ENCODE measurements around the gene ILDR2. TPM values are rescaled to one million over a fixed set of nuclear protein-coding genes. Genes with fewer than 3 reads are reported as not detected.

ILDR2 gene
- total RNA-seq, 1 donor from 2014 or later = not detected

DNA sequence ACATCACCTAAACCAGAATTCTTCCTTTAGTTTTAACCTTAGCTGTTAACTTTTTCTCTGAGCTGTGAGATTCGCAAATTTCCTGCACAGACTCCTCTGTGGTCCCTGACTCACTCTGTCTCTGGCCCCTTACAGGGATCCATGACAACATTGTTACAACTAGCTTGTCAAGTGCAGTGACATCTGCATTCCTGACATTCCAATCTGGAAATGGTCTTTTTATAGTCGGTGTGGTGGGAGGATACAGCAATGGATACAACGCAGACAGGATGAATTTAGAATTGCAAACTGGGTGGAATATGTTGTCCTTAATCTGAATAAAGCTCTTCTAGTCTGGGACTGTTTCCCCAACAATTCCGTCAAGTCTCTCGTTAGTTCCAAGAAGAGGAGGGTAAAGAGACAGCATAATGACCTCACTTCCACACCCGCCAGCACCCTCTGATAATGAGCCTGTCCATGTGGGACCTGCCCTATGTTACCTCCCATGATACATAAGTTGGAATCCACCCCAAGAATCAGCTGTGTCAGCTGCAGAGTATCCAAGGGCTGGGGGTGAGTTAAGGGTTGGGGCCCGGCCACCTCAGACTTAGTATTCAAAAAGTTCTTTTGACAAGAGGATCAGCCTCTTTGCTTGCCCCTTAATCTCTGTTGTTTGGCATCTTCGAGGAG lies 49.4 kb downstream of the ILDR2 start:
- DNase-seq (ENCODE audit: extremely low read depth, low read depth, low spot score) = no peak

DNA sequence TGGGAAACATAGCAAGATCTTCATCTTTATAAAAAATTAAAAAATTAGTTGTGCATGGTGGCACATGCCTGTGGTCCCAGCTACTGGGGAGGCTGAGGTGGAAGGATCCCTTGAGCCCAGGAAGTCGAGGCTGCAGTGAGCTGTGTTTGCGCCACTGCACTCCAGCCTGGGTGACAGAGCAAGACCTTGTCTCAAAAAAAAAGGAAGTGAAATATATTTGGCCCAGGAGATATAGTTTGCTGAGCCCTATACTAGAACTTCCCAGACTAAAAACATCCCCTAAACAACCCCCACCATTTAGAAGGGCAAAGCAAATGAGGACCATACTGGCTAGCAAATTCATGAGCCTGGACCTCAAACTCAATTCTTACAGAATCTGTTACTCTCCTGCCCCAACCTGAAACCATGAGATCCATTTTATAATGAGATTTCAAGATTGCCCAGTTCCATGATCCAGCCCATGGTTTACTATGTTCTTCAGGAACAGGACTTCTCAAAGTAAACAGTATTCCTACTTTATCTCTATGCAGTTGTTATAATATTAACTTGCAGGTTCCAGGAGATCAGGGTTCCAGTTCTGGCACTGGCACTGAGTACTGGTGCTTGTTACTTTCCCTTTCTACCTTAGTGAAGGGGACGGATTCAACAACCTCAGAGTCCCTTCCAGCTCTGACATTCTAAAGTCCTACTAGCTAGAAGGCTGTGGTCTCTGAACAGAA lies 50.4 kb downstream of the ILDR2 start:
- no peak for DNase-seq (ENCODE audit: extremely low read depth, low read depth, low spot score)

DNA sequence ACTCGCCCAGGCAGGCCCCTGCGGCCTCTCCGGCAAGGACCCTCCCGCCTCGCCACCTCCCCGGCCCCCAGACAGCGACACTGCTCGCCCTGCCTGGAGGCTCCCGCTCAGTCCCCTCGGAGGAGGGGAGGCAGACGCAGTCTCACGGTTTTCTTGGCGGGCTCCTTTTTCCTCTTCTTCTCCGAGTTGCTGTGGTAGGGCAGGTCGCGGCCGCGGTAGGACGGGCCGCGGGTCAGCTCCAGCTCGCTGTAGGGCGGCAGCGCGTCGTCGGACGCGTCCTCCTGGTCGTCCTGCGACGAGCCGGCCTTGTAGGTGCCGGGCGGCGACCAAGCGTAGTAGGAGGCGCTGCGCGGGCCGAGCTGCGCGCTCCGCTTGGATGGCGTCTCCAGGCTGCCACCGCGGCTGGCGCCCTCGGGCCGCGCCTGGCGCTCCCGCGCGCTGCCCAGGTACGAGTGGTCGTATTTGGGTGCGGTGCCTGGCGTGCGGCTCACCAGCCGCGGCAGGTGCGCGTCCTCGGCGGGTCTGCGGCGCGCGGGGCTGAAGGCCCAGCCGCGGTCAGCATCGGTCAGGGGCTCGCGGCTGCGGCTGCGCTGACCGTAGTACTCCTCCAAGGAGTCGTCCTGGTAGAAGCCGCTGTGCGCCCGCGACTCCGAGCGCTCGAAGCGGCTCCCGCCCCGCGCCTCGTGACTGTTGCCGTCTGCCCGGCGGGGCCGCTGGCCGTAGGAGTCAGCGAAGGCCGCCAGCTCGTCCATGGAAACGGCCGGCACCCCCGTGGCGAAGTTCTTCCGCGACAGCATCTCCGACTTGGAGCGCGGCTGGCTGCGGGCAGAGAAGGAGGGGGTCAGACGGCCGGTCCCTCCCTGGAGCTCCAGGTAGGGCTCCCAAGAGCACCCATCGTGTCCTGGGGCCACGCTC lies 54.5 kb downstream of the ILDR2 start:
- DNase-seq (ENCODE audit: extremely low read depth, low read depth, low spot score) = no peak

DNA sequence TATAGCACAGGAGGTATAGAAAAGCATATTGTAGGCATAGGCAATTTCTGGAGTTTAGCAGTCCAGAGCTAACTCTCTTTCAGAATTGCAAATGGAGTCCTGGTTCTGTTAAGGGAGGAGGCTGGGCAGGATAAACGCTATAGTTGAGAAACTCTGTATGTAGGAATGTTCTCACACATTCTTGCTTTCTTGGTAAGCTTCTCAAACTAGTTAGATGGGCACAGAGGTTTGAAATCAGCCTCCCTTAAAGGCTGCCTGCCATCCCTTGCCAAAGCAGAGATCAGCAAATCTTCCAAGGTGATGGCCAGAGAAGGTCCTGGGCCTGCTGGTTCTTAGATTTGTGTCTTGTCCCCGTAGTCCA lies 56.4 kb downstream of the ILDR2 start:
- no peak for DNase-seq (ENCODE audit: extremely low read depth, low read depth, low spot score)

DNA sequence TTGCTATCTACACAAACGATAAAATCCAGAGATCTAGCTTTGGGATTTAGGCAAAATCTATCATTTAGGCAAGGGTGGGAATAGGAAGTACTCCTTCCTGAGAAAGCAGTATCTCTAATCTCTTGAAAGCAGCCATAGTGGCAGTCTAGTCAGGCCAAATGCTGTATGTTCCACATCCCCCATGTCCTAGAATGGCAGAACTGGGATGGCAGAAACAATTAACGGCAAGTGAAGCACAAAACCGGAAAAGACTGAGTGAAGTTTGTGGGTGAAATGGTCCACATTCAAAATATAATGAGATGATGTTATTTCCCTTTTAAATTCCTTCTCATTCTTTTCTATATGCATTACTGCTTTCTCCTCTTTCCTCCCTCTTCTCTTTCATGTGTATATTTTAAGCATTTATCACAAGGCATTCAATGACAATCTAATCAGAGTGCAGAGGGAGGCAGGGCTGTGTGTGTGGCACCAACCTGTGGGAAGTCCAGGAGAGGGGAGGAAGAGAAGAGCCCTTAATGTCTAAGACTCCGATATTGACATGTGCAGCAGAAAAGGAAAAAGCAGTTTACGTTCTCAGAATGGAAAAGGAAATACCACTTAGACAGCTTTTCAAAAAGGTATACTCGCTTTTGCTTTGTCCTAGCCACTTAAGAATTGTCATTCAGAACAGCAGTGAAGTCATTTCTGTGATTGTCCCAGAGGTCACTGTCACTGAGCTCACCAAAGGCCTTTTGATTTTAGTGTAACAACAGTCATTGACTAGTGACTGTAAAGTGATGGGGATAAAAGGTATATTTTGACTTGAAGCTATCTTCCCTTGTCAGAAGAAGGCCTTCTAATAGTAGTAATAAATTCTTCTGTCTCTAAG lies 57.0 kb downstream of the ILDR2 start:
- no peak for DNase-seq (ENCODE audit: extremely low read depth, low read depth, low spot score)

DNA sequence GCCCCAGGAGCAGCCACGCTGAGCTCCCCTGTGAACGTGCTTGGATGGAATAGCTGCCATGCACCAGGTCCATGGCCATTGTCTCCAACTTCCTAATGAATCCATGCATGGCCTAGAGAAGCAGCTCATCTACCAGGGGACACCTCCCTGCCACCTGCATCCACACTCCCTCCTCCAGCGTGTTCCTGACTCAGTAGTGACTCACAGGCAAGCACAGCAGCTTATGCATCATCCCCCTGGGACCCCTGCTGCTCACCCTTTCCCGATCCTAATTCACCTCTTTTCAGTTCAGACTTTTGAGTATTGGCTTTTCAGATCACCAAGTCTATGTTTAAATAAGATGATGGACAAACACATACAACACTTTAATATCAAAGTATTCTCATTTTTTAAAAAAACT lies 59.4 kb downstream of the ILDR2 start:
- no peak for DNase-seq (ENCODE audit: extremely low read depth, low read depth, low spot score)

DNA sequence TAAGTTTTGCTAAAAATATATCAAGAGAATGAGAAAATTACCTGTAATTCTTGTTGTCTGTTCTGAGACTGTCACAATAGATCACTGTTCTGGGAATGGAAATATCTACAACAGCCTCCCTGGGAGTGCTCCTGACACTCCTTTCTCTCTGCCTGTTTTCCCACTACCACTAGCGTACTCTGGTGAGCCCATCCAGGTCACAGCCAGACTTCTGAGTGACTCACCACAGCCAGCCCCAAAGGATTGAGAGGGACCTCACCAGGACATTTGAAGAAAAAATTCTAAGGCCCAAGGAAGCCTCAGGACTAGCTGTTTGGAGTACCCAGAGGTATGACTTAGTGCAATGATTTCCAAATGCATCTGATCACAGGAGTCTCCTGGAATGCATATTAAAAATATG lies 60.3 kb downstream of the ILDR2 start:
- DNase-seq (ENCODE audit: extremely low read depth, low read depth, low spot score) = no peak

DNA sequence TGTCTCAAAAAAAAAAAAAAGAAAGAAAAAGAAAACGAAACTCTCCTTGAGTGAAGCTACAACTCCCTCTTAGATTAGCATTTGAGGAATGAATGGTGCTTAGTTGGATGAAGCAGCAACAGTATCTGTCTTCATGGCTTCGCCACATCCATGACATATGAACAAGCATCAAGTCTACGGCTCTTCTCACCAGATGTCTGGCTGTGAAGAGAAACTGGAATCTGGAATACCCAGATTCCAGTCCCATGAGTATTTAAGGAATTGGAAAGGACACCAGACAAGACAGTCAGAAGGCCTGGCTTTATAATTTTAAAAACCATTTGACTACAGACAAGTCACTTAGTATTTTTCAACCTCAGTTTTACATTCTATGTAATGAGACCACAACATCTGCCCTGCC lies 61.2 kb downstream of the ILDR2 start:
- DNase-seq (ENCODE audit: extremely low read depth, low read depth, low spot score) = no peak

DNA sequence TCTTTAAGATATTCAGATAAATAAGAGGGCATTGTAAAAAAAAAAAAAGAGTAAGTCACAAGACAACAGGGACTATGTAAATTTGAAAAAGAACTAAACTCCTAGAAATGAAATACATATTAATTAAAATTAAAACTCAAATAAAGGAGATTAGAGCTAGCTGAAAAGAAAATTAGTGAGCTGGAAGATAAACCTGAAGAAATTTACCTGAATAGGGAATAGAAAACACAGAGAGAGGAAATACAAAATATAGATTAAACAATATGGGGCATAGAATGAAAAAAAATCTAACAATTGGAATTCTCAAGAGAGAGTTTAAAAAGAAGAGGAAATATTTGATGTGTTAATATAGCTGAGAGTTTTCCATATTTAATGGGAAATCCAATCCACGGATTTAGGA lies 63.7 kb downstream of the ILDR2 start:
- DNase-seq (ENCODE audit: extremely low read depth, low read depth, low spot score) = no peak

DNA sequence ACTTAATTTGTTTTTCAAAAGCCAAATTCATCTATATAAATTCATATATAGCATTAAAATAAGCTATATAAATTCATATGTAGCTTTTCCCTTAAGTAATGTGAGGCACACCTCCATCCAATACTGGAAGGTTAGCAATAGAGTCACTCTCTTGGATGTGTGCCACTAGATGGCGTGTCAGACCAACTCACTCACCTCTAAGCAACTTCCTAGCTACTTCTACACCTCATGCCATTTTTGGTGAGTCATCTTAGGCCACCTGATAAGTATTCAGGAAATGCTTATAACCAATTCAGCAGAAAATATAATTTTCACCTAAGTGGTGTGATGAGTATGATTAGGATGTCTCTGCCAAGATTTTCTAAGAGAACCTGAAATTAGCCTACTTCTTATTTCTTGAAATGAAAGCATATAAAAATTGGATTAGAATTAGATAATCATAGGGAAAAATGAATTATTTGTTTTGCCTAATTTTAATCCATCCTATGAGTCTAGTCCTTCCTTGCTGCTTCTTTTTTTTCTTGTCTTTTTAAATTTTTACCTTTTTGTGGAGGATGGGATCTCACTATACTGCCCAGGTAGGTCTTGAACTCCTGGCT lies 64.8 kb downstream of the ILDR2 start:
- peak; percentile 77 for DNase-seq (ENCODE audit: extremely low read depth, low read depth, low spot score)

DNA sequence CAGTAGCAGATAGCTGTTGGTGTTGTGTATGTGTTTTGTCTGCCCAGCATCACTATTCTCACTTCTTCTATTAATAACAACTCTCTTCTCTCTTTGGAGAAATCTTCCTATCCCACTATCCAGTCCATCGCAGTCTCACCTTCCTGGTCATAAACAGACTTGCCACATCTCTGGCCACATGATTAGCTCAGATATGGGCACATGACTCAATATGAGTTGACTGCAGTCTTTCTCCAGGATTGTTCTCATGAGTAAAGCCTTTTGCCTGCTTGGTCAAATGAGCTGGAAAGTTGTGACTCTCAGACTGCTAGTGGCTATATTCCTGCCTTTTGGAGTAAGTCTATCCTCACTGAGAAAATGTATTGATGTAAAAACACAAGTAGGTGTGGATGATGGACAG lies 66.4 kb downstream of the ILDR2 start:
- DNase-seq (ENCODE audit: extremely low read depth, low read depth, low spot score) = no peak

DNA sequence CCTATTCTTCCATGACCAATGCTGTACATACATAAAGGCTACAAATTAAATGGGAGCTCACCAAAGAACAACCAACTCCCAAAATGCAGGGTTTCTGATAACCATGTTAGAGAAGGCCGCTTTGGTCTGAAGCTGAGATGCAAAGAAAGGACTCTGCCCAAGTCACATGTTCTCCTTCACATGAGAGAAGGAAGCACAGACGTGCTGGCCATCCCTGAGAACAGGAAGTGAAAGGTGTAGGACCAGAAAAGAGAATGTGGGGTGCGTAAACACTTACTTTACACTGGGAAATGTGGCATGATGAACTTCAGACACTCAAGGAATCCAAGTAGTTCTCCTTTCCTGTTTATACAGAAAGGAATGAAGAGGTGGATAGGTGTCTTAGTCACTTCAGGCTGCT lies 67.6 kb downstream of the ILDR2 start:
- DNase-seq (ENCODE audit: extremely low read depth, low read depth, low spot score) = no peak

DNA sequence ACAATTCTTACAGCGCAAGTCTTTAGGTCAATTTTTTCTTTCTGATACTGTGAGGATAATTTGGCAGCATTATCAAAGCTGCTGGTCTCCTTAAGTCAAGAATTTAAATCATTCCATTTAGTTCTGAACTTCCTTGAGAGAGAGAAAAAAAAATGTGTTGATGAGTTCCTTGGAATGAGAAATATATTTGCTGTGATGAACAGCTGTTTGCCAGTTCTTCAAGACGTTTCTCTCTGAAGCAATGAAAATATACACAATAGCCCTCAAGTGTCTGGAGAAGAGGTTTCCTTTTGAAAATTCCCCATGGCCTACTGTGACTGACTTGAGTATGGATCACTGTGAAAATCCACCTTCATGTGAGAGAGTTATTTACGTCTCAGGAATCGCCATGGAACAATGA lies 68.3 kb downstream of the ILDR2 start:
- no peak for DNase-seq (ENCODE audit: extremely low read depth, low read depth, low spot score)

DNA sequence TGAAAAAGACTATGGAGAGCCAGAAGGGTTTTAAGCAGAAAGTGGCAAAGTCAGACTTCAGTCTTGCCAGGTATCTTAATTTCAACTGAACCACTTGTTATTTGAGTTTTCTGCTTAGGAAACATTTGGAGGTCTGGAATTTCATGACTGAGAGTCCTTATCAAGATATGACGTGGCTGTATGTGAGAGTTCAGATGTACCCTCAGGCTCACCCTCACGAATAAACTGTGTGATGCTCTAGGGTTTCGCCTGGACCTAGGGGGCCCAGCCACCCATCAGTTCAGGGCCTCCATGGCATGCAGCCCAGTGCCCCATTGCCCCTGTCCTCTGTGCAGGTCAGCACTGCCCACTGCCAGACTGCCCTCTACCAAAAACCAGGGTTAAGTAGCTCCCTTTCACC lies 68.7 kb downstream of the ILDR2 start:
- no peak for DNase-seq (ENCODE audit: extremely low read depth, low read depth, low spot score)

DNA sequence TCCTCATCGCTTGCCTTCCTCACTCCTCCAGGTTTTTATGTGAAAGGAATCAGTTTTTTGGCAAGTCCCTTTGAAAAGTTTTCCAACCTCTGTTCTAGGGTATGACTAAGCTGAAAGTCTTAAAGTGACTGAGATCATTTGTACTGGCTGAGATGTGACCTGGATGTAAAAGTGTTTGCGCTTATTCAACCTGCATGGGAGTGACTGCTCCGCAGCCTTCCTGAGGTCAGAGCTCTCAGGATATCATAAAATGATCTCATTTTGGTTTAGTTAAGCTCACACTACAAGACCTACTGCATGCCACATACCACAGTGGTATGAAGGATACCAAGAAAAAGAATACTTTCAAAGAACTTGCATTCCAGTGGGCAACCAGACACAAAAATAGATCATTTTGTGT lies 69.4 kb downstream of the ILDR2 start:
- DNase-seq (ENCODE audit: extremely low read depth, low read depth, low spot score) = no peak

DNA sequence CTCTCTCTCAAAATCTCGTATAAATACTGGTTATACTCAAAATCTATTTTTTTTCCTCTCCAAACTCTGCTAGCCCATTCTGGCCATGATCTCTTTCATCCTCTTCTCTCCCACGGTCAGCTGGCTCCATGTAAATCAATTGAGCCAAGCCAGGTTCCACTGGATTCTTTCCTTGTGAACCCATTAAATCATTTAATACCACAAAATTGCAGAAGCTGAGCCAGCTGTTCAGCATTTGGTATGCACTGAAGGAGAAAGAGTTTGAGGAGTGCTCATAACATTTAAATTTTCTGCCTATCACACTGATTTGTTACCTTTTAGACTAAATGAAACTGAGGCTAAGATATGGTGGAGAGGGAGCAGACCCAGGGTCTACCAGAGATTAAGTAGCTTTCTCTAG lies 70.2 kb downstream of the ILDR2 start:
- no peak for DNase-seq (ENCODE audit: extremely low read depth, low read depth, low spot score)

DNA sequence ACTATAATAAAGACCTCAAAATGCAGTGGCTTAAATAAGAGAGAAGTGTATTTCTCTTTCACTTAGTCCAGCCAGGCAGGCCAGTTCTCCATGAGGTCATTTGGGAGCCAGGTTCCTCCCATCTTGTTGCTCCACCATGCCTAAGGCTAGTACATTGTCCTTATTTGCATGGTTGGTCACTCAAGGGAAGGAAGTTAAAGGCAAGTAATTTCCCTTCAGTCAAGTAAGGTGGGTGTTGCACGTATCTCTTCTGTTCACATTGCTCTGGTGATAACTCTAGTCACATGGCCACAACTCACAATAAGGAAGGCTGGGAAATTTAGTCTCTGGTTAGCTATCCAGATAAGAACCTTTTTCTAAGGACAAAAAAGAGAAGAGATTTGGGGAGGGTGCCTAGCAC lies 72.1 kb downstream of the ILDR2 start:
- no peak for DNase-seq (ENCODE audit: extremely low read depth, low read depth, low spot score)

DNA sequence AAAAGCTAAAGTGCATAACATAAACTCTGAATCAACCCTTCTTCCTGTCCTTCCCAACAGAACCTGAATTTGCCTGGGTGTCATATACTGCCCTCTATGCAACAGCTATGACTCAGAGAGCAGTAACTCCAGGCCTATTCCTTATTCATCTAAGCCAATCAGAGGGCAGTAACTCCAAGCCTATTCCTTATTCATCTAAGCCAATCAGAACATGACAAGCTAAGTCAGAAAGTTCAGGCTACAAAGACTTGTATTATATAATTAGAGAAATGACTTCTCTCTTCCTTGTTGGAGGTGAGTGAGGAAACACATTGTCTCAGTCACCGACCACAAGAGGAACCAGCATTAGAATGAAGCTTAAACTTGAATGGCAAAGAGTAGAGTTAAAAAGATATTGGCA lies 73.1 kb downstream of the ILDR2 start:
- DNase-seq (ENCODE audit: extremely low read depth, low read depth, low spot score) = no peak

DNA sequence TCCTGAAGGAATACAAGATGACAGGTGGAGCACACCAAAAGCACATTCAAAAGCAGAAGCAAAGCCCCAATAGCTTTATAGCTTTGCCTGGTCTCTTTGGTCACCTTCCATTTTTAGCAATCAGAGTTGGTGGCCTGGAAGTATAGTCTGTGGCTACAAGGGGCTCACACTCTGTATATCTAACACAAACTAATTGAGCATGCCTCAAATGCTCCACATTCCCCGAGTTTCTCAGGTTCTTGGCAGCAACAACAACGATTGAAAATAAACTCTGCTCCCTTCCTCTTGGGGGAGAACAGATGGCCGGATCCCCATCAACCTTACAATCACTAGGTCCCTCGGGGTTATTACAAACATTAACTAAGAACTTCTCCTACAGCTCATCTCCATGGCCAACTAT lies 74.4 kb downstream of the ILDR2 start:
- no peak for DNase-seq (ENCODE audit: extremely low read depth, low read depth, low spot score)

DNA sequence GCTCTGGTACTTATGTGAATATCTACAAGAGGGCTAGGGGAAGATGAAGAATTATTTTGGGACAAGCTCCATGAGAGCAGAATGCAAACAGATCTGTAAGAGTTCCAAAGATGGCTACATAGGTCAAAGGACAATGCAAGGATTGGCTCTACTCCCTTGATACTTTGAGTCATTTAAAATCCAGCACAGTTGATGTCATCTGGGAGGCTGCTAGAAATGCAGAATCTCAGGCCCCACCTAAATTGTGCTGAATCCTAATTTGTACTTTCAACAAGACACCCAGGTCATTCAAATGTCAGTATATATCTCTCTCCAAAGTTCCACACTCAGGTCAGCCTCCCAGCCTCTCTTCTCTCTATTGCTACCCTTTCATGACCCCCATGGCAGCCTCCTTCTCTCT lies 75.6 kb downstream of the ILDR2 start:
- DNase-seq (ENCODE audit: extremely low read depth, low read depth, low spot score) = no peak

Data from glomerular endothelial cell (primary cell).